Kidney epithelial cell (primary cell): Measurements from ENCODE around the gene TAS2R13. TPM values are rescaled to one million over a fixed set of nuclear protein-coding genes. Genes with fewer than 3 reads are reported as not detected.
A peak's percentile ranks its signal among the peaks of the same experiment; 100 is the strongest.

ENCODE experiments used
- DNase-seq: peaks from one replicate; pipeline ENCODE4 v3.0.0-alpha.2; 2010; ENCODE audit warnings: low read depth
- H3K27me3 ChIP-seq: 2 replicates; pipeline ENCODE4 v1.6.0; 2011; ENCODE audit warnings: low read length; ENCODE audit not compliant: control insufficient read depth, insufficient read depth
- H3K36me3 ChIP-seq: 2 replicates; pipeline ENCODE4 v1.5.1; 2011; ENCODE audit warnings: low read length; ENCODE audit not compliant: control insufficient read depth, insufficient read depth
- H3K4me3 ChIP-seq: 2 replicates; pipeline ENCODE4 v1.5.1; 2011; ENCODE audit warnings: low read depth, mild to moderate bottlenecking, control low read depth, low read length
- total RNA-seq: library from RNA; depleted of rRNA; stranded (reverse); fragments of >200 nt; gene quantifications from 2 replicates; pipeline ENCODE4 v1.2.3, GENCODE V29; 2015
- TF ChIP-seq, protein P1 (sequence below): IDR thresholded peaks from 2 replicates; pipeline ENCODE4 v1.5.1; 2011; ENCODE audit warnings: mild to moderate bottlenecking, moderate library complexity, low read length, control low read depth, inconsistent platforms; ENCODE audit not compliant: insufficient read depth, poor library complexity, severe bottlenecking

The TAS2R13 gene
- 0.21 and 0.89 TPM in 2 replicates for total RNA-seq

GRCh38 chr12:10909462-10909861 lies at the start of gene TAS2R13:
Gene TAS2R13, minus strand, starts transcription at chr12:10909562. Its CDS starts 264 bp downstream, at chr12:10909298.
- no peaks in the 10 kb centered on the region for H3K36me3 ChIP-seq
- no peak for DNase-seq
- no peak within 1 kb of the TSS for H3K4me3 ChIP-seq
- no peaks in the 10 kb centered on the region for H3K27me3 ChIP-seq
- TF ChIP-seq, protein P1, sequence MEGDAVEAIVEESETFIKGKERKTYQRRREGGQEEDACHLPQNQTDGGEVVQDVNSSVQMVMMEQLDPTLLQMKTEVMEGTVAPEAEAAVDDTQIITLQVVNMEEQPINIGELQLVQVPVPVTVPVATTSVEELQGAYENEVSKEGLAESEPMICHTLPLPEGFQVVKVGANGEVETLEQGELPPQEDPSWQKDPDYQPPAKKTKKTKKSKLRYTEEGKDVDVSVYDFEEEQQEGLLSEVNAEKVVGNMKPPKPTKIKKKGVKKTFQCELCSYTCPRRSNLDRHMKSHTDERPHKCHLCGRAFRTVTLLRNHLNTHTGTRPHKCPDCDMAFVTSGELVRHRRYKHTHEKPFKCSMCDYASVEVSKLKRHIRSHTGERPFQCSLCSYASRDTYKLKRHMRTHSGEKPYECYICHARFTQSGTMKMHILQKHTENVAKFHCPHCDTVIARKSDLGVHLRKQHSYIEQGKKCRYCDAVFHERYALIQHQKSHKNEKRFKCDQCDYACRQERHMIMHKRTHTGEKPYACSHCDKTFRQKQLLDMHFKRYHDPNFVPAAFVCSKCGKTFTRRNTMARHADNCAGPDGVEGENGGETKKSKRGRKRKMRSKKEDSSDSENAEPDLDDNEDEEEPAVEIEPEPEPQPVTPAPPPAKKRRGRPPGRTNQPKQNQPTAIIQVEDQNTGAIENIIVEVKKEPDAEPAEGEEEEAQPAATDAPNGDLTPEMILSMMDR = no peak

DNA sequence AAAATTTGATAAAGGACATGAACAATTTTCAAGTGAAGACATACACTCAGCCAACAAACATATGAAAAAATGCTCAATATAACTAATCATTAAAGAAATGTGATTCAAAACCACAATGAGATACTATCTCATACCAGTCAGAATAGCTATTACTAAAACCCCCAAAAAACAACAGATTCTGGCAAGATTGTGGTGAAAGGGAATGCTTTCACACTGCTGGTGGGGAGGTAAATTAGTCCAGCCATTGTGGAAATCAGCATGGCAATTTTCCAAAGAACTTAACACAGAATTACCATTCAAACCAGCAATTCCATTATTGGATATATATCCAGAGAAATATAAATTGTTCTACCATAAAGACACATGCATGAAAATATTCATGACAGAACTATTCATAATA lies 48.4 kb upstream of the TAS2R13 start:
- Histone ChIP-seq H3K4me3 (no peak overlapping the region), H3K36me3 (no peaks in the 10 kb centered on the region), H3K27me3 (no peaks in the 10 kb centered on the region)
- TF ChIP-seq, protein P1 = no peak
- DNase-seq = no peak

GRCh38 chr12:10956085-10956484 lies 46.7 kb upstream of the TAS2R13 start:
- TF ChIP-seq, protein P1 = no peak
- no peak overlapping the region for H3K4me3 ChIP-seq
- no peak for DNase-seq
- H3K36me3 ChIP-seq = no peaks in the 10 kb centered on the region
- no peaks in the 10 kb centered on the region for H3K27me3 ChIP-seq

DNA sequence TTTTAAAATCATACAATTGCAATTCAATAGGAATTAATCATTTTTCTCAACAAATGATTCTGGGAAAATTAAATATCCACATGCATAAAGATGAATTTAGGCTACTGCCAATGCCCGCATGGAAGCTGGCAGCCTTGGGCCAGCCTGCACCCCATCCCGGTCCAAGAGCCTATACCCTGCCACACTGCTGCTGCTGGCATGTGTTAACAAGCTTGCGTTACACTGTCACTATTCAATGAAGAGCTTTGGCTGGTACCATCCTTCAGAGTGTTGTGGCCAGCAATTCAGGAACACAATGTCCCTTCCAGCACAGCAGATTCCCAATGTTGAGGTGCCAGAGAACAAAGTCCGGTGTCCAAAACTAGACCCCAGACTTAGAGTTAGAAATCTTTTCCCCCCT lies 43.3 kb upstream of the TAS2R13 start:
- DNase-seq = no peak
- Histone ChIP-seq H3K4me3 (no peak overlapping the region), H3K36me3 (no peaks in the 10 kb centered on the region), H3K27me3 (no peaks in the 10 kb centered on the region)
- TF ChIP-seq, protein P1 = no peak

- Histone ChIP-seq H3K36me3 (no peaks in the 10 kb centered on the region), H3K27me3 (no peaks in the 10 kb centered on the region), H3K4me3 (no peak overlapping the region)
- TF ChIP-seq, protein P1 = no peak
- no peak for DNase-seq
Measured at GRCh38 chr12:10943167-10943566, 33.8 kb upstream of the TAS2R13 start.

GRCh38 chr12:10941916-10942607 lies 32.7 kb upstream of the TAS2R13 start:
- Histone ChIP-seq H3K4me3 (no peak overlapping the region), H3K36me3 (no peaks in the 10 kb centered on the region), H3K27me3 (no peaks in the 10 kb centered on the region)
- TF ChIP-seq, protein P1 = no peak
- peak; percentile 88 for DNase-seq
